ENCODE measurements around the gene NHEJ1.

The NHEJ1 gene

GRCh38 chr2:219027511-219028055 is 133.0 kb downstream of the NHEJ1 start:
- no peak for DNase-seq

DNA sequence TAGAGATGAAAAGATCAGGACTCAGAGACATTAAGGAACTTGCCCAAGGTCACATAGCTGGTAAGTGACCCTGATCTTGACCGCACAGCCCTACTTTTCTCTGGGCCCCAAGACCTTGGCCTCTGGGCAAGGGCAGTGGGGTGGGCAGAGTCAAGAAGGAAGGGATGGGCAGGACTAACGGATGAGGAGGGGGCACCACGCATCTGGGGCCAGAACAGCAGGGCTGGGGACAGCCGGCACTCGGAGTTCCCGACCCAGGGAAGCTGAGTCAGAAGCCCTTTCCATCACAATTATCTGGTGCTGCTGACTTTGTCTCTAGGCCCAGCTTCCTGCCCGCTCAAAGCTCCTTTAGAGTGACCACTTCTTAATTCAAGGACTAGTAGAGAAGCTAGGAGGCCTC is 133.7 kb downstream of the NHEJ1 start:
- no peak for DNase-seq

GRCh38 chr2:219025637-219026585 is 134.7 kb downstream of the NHEJ1 start:
- DNase-seq: no peak
